Kasumi-1 (cell line): Measurements from ENCODE around the gene IMMP2L.
A peak's percentile ranks its signal among the peaks of the same experiment; 100 is the strongest.
"Not testable (repeated sequence)": the region's sequence is repeated elsewhere in the genome, so short reads cannot be mapped to it uniquely, and the experiment has no call there.

Experiments
- DNase-seq, 2 experiments: peaks; one replicate each; lab custom pipeline; 2025; lab: John Stamatoyannopoulos, UW

Gene IMMP2L

GRCh38 chr7:111459757-111460280 lies 102.5 kb downstream of the IMMP2L start:
- DNase-seq: no peak

GRCh38 chr7:111459065-111459756 lies 103.1 kb downstream of the IMMP2L start:
- DNase-seq: no peak

GRCh38 chr7:111450705-111451104 lies 111.6 kb downstream of the IMMP2L start:
- not testable (repeated sequence) for DNase-seq

- not testable (repeated sequence) for DNase-seq
Observed at GRCh38 chr7:111447502-111447901, 114.8 kb downstream of the IMMP2L start.

GRCh38 chr7:111439977-111440376 lies 122.3 kb downstream of the IMMP2L start:
- no peak for DNase-seq

GRCh38 chr7:111438369-111439289 lies 123.7 kb downstream of the IMMP2L start:
- no peak for DNase-seq

GRCh38 chr7:111437736-111438135 lies 124.6 kb downstream of the IMMP2L start:
- no peak for DNase-seq

GRCh38 chr7:111436608-111437007 lies 125.7 kb downstream of the IMMP2L start:
- DNase-seq: no peak

GRCh38 chr7:111433426-111433825 lies 128.9 kb downstream of the IMMP2L start:
- no peak for DNase-seq

- no peak for DNase-seq
Observed at GRCh38 chr7:111429781-111430180, 132.5 kb downstream of the IMMP2L start.

- DNase-seq: no peak
Observed at GRCh38 chr7:111424768-111425167, 137.5 kb downstream of the IMMP2L start.

GRCh38 chr7:111414374-111414773 lies 147.9 kb downstream of the IMMP2L start:
- DNase-seq: no peak

GRCh38 chr7:111413739-111414138 lies 148.6 kb downstream of the IMMP2L start:
- DNase-seq: no peak

- DNase-seq: no peak
Observed at GRCh38 chr7:111410899-111411298, 151.4 kb downstream of the IMMP2L start.

- DNase-seq: no peak
Observed at GRCh38 chr7:111409714-111410422, 152.4 kb downstream of the IMMP2L start.

- peak; percentile 11 to 20 for DNase-seq
Observed at GRCh38 chr7:111408724-111409123, 153.6 kb downstream of the IMMP2L start.

- no peak for DNase-seq
Observed at GRCh38 chr7:111407258-111407657, 155.0 kb downstream of the IMMP2L start.

- no peak for DNase-seq
Observed at GRCh38 chr7:111405621-111406020, 156.7 kb downstream of the IMMP2L start.

GRCh38 chr7:111401516-111401915 lies 160.8 kb downstream of the IMMP2L start:
- no peak for DNase-seq

- no peak for DNase-seq
Observed at GRCh38 chr7:111400088-111400487, 162.2 kb downstream of the IMMP2L start.

GRCh38 chr7:111394891-111395290 lies 167.4 kb downstream of the IMMP2L start:
- no peak for DNase-seq
